K562 (cell line): Measurements from ENCODE around the gene LY6G5B. TPM values are rescaled to one million over a fixed set of nuclear protein-coding genes. Genes with fewer than 3 reads are reported as not detected.

ENCODE experiments used
- CBX3 ChIP-seq, 2 experiments: IDR thresholded peaks; 1 replicate in 1 of 2; 2 replicates in 1 of 2; pipeline ENCODE4 v1.6.1; 2012; ENCODE audit warnings: inconsistent platforms in 2 of 2, low read length in 2 of 2, borderline replicate concordance in 1 of 2, control low read depth in 1 of 2
- EP400 ChIP-seq: fragments of 450-650 bp; IDR thresholded peaks from 2 replicates; pipeline ENCODE4 v1.6.1; 2017; ENCODE audit warnings: antibody characterized with exemption, mild to moderate bottlenecking, moderate library complexity
- ETV6 ChIP-seq, 3 experiments: fragments of 150-350 bp in 1 of 3; sonication (generic) in 1 of 3; formaldehyde crosslinking in 1 of 3; IDR thresholded peaks; 2 replicates each; pipeline versions ENCODE4 v1.6.1 to v1.8.0; 2014 to 2022; ENCODE audit warnings: borderline replicate concordance in 2 of 3, low read depth in 2 of 3, antibody characterized with exemption in 1 of 3, low read length in 1 of 3, mild to moderate bottlenecking in 1 of 3, missing genetic modification reagents in 1 of 3
- FOXO4 ChIP-seq: fragments of 450-650 bp; formaldehyde crosslinking; IDR thresholded peaks from 2 replicates; pipeline ENCODE4 v1.4.0; 2020; ENCODE audit warnings: mild to moderate bottlenecking, moderate library complexity
- GTF2A2 ChIP-seq: IDR thresholded peaks from 2 replicates; pipeline ENCODE4 v1.6.1; 2016; ENCODE audit warnings: mild to moderate bottlenecking, missing genetic modification characterization, missing compliant biosample characterization
- HES1 ChIP-seq: fragments of 450-650 bp; IDR thresholded peaks from 2 replicates; pipeline ENCODE4 v1.6.1; 2016; ENCODE audit warnings: low read depth, mild to moderate bottlenecking, moderate library complexity
- NUFIP1 ChIP-seq: fragments of 450-650 bp; IDR thresholded peaks from 2 replicates; pipeline ENCODE4 v1.6.1; 2018; ENCODE audit not compliant: partially characterized antibody
- SOX6 ChIP-seq: fragments of 450-650 bp; IDR thresholded peaks from 2 replicates; pipeline ENCODE4 v1.6.1; 2014; ENCODE audit warnings: mild to moderate bottlenecking
- ZNF263 ChIP-seq: sonication (generic); formaldehyde crosslinking; IDR thresholded peaks from 2 replicates; pipeline ENCODE4 v1.8.0; 2022; ENCODE audit warnings: mild to moderate bottlenecking, missing genetic modification reagents, borderline replicate concordance
- ZNF398 ChIP-seq: fragments of 250-450 bp; sonication (Bioruptor Pico); IDR thresholded peaks from 2 replicates; pipeline ENCODE4 v1.8.0; 2021; ENCODE audit warnings: moderate library complexity, mild to moderate bottlenecking, inconsistent platforms
- polyA plus RNA-seq, 8 experiments: library from polyadenylated mRNA; depleted of rRNA in 4 of 8; stranded (reverse) in 5 of 8; unstranded in 3 of 8; fragments of >200 nt; fragmentation: Nextera tagmentation in 2 of 8; fragmentation: Illumina TruSeq in 1 of 8; extraction: Ambion mirVana in 2 of 8; extraction: Trizol in 1 of 8; gene quantifications; 2 replicates each; pipeline versions ENCODE4 v1.2.1 to v1.2.3, GENCODE V29; 2011 to 2014; ENCODE audit warnings: inconsistent platforms in 1 of 8, missing spikeins in 1 of 8
- total RNA-seq, 7 experiments: library from RNA; depleted of rRNA in 6 of 7; stranded (reverse); fragments of >200 nt in 6 of 7; fragmentation: Illumina TruSeq in 2 of 7; extraction: Trizol in 2 of 7; gene quantifications; 2 replicates each; pipeline versions ENCODE4 v1.2.1 to v1.2.3, GENCODE V29; 2011 to 2021; ENCODE audit warnings: low replicate concordance in 1 of 7
- TF ChIP-seq, protein P1 (sequence below): fragments of 450-650 bp; formaldehyde crosslinking; IDR thresholded peaks from 2 replicates; pipeline ENCODE4 v1.4.0; 2022; ENCODE audit warnings: mild to moderate bottlenecking, moderate library complexity

LY6G5B gene
- total and polyA plus RNA-seq, 9 of the 15 experiments (the other 6 are each of a cell fraction or from before 2014, with no cell fraction given) = 6.0 to 27.0 (median 7.5) TPM

DNA sequence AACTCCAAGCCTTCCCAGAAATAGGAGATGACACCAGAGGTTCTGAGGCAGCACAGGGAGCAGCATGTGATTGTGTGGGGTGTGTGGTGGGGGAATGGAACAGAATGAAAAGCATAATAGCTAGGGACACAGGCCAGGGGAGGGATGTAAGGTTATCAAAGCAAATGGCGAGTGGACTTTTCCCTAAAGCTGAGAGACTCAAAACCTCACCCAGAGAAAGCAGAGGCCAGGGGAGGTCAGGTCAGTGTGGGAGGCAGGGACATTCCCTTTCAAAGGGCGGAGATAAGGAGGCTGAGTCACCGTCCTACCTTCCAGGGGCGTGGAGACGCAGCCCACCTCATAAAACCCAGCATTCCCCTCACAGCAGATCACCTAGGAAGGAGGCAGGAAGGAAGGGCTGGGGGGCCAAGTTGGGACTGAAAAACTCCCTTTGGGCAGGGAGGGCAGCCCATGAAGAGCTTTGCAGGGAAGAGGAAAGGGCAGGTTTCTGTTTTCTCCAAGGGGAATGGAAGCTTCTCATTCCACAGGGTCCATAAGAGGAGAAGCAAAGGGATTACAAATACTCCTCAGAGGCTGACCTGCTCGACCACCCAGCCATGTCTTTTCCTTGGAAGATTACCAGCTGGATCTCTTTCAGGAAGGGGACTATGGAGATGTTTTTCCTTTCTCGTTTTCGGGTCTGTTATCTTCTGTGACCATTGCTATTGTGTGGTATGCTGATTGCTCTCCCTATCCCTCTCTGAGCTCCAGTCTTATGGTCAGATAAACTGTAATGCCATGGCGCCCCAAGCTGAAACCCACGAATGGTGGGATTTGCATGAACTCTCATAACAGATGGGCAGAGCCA lies 20.7 kb downstream of the LY6G5B start (continued):
- TF ChIP-seq ETV6 (IDR thresholded peaks at IDR 0.05; ENCODE audit: borderline replicate concordance in 1 of 2, low read depth in 2 of 2, low read length in 1 of 2) (peak in 1 of 2 experiments; percentile 48; a peak in 1 of 4 replicates), ETV6 (CRISPR knock-in tag; IDR thresholded peaks at IDR 0.05; ENCODE audit: borderline replicate concordance) (0 out of 2 replicates have a peak, but pooled peaks have one; percentile 34), EP400 (peak; percentile 78), CBX3 (IDR thresholded peaks at IDR 0.05; ENCODE audit: borderline replicate concordance in 1 of 2, low read length in 2 of 2) (0 out of 3 replicates have a peak, but pooled peaks of 1 of the 2 experiments have one; percentile 21), SOX6 (peak; percentile 86), NUFIP1 (no peak), ZNF263 (CRISPR knock-in tag) (no peak), HES1 (peak; percentile 70), GTF2A2 (tag) (no peak; the same call in 1 of the 2 replicates), ZNF398 (CRISPR knock-in tag) (no peak), FOXO4 (CRISPR knock-in tag) (no peak; the same call in 1 of the 2 replicates)
- TF ChIP-seq, protein P1, sequence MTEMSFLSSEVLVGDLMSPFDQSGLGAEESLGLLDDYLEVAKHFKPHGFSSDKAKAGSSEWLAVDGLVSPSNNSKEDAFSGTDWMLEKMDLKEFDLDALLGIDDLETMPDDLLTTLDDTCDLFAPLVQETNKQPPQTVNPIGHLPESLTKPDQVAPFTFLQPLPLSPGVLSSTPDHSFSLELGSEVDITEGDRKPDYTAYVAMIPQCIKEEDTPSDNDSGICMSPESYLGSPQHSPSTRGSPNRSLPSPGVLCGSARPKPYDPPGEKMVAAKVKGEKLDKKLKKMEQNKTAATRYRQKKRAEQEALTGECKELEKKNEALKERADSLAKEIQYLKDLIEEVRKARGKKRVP (CRISPR knock-in tag) = no peak; the same call in 1 of the 2 replicates
